IPS DF 6.9 (cell line): Measurements from ENCODE around the gene PDE6A.

Source experiments
- DNase-seq: peaks from one replicate; pipeline ENCODE4 v3.0.0-alpha.2; 2013; ENCODE audit warnings: low read depth, low spot score
- H3K27ac ChIP-seq: one replicate; pipeline ENCODE4 v1.5.1; 2013; ENCODE audit warnings: low read length, control low read depth
- H3K27me3 ChIP-seq: 2 replicates; pipeline ENCODE4 v1.6.1; 2013; ENCODE audit warnings: mild to moderate bottlenecking, low read length; ENCODE audit not compliant: control insufficient read depth, insufficient read depth
- H3K36me3 ChIP-seq: 2 replicates; pipeline ENCODE4 v1.6.1; 2013; ENCODE audit warnings: low read length; ENCODE audit not compliant: control insufficient read depth, insufficient read depth
- H3K4me1 ChIP-seq: 2 replicates; pipeline ENCODE4 v1.6.1; 2013; ENCODE audit warnings: low read length; ENCODE audit not compliant: control insufficient read depth, insufficient read depth
- H3K4me3 ChIP-seq: 2 replicates; pipeline ENCODE4 v1.5.1; 2013; ENCODE audit warnings: mild to moderate bottlenecking, low read length
- H3K9me3 ChIP-seq: 2 replicates; pipeline ENCODE4 v1.6.1; 2013; ENCODE audit warnings: low read length, inconsistent platforms; ENCODE audit not compliant: control insufficient read depth, insufficient read depth
- WGBS: extraction: QIAGEN DNeasy Blood & Tissue Kit; methylation state at CpG from one replicate; pipeline ENCODE4 v1.1.7; 2013; ENCODE audit warnings: mixed read lengths, missing lambda C conversion rate; ENCODE audit not compliant: insufficient read length, insufficient coverage; 5-methylcytosine and 5-hydroxymethylcytosine counted together

Gene PDE6A

GRCh38 chr5:149944666-149945065 lies at the start of gene PDE6A:
Gene PDE6A, minus strand, starts transcription at chr5:149944793. Its CDS starts 120 bp downstream, at chr5:149944673.
- H3K4me1 ChIP-seq, result no peaks in the 10 kb centered on the region
- WGBS, result no CpG with 5 or more reads among the region's 2 CpGs

GRCh38 chr5:149993471-149993870 lies 48.9 kb upstream of the PDE6A start:
- H3K4me3 ChIP-seq, result no peak overlapping the region
- no CpG with 5 or more reads among the region's 3 CpGs for WGBS
- H3K27ac ChIP-seq, result no peak overlapping the region
- no peaks in the 10 kb centered on the region for H3K4me1 ChIP-seq
- no peaks in the 10 kb centered on the region for H3K36me3 ChIP-seq
- H3K27me3 ChIP-seq, result no peaks in the 10 kb centered on the region
- no peak for DNase-seq
- no peaks in the 10 kb centered on the region for H3K9me3 ChIP-seq

More at GRCh38 chr5:149944666-149945065, at the start of gene PDE6A:
- Histone ChIP-seq H3K4me3 (no peak within 1 kb of the TSS), H3K27me3 (no peaks in the 10 kb centered on the region), H3K27ac (no peak within 1 kb of the TSS), H3K9me3 (no peaks in the 10 kb centered on the region), H3K36me3 (no peaks in the 10 kb centered on the region)
- DNase-seq, result no peak

- H3K4me1 ChIP-seq, result no peaks in the 10 kb centered on the region
- peak; percentile 33 for DNase-seq
- no peak overlapping the region for H3K27ac ChIP-seq
- H3K9me3 ChIP-seq, result no peaks in the 10 kb centered on the region
- H3K36me3 ChIP-seq, result no peaks in the 10 kb centered on the region
- no peak overlapping the region for H3K4me3 ChIP-seq
- no CpG with 5 or more reads among the region's 4 CpGs for WGBS
- no peaks in the 10 kb centered on the region for H3K27me3 ChIP-seq
Observed at GRCh38 chr5:149990518-149991376, 46.2 kb upstream of the PDE6A start.

- Histone ChIP-seq H3K4me3 (no peak overlapping the region), H3K27me3 (no peaks in the 10 kb centered on the region), H3K36me3 (no peaks in the 10 kb centered on the region), H3K27ac (no peak overlapping the region), H3K4me1 (no peaks in the 10 kb centered on the region), H3K9me3 (no peaks in the 10 kb centered on the region)
- DNase-seq, result no peak
- no CpG with 5 or more reads among the region's 5 CpGs for WGBS
Observed at GRCh38 chr5:149988126-149988525, 43.5 kb upstream of the PDE6A start.

- no peak for DNase-seq
- peaks cover 3% of the 10 kb centered on the region; the same call in 1 of the 2 replicates for H3K36me3 ChIP-seq
Observed at GRCh38 chr5:149982505-149982904, 37.9 kb upstream of the PDE6A start.

GRCh38 chr5:149981206-149981605 lies 36.6 kb upstream of the PDE6A start:
- no peaks in the 10 kb centered on the region for H3K27me3 ChIP-seq
- H3K27ac ChIP-seq, result no peak overlapping the region
- H3K9me3 ChIP-seq, result no peaks in the 10 kb centered on the region
- no peaks in the 10 kb centered on the region for H3K4me1 ChIP-seq
- WGBS, result no CpG with 5 or more reads among the region's 3 CpGs
- no peak overlapping the region for H3K4me3 ChIP-seq
- no peak for DNase-seq
- peaks cover 3% of the 10 kb centered on the region; the same call in 1 of the 2 replicates for H3K36me3 ChIP-seq

More at GRCh38 chr5:149982505-149982904, 37.9 kb upstream of the PDE6A start:
- Histone ChIP-seq H3K9me3 (no peaks in the 10 kb centered on the region), H3K4me1 (no peaks in the 10 kb centered on the region), H3K4me3 (no peak overlapping the region), H3K27me3 (no peaks in the 10 kb centered on the region), H3K27ac (no peak overlapping the region)

- no CpG with 5 or more reads among the region's 1 CpG for WGBS
- Histone ChIP-seq H3K4me1 (no peaks in the 10 kb centered on the region), H3K27ac (no peak overlapping the region)
Observed at GRCh38 chr5:149979896-149980295, 35.3 kb upstream of the PDE6A start.

GRCh38 chr5:149975409-149975808 lies 30.8 kb upstream of the PDE6A start:
- Histone ChIP-seq H3K4me3 (no peak overlapping the region), H3K27me3 (no peaks in the 10 kb centered on the region), H3K36me3 (peaks cover 3% of the 10 kb centered on the region; the same call in 1 of the 2 replicates), H3K4me1 (no peaks in the 10 kb centered on the region), H3K27ac (no peak overlapping the region), H3K9me3 (no peaks in the 10 kb centered on the region)
- WGBS, result no CpG with 5 or more reads among the region's 2 CpGs
- no peak for DNase-seq

More at GRCh38 chr5:149979896-149980295, 35.3 kb upstream of the PDE6A start:
- H3K4me3 ChIP-seq, result no peak overlapping the region
- no peaks in the 10 kb centered on the region for H3K27me3 ChIP-seq
- H3K36me3 ChIP-seq, result peaks cover 3% of the 10 kb centered on the region; the same call in 1 of the 2 replicates
- no peak for DNase-seq
- H3K9me3 ChIP-seq, result no peaks in the 10 kb centered on the region

- DNase-seq, result no peak
- WGBS, result no CpG with 5 or more reads among the region's 4 CpGs
- H3K36me3 ChIP-seq, result no peaks in the 10 kb centered on the region
- H3K27ac ChIP-seq, result no peak overlapping the region
- H3K4me3 ChIP-seq, result no peak overlapping the region
- no peaks in the 10 kb centered on the region for H3K27me3 ChIP-seq
- H3K9me3 ChIP-seq, result no peaks in the 10 kb centered on the region
- H3K4me1 ChIP-seq, result no peaks in the 10 kb centered on the region
Observed at GRCh38 chr5:149969181-149969930, 24.8 kb upstream of the PDE6A start.

GRCh38 chr5:149966946-149967345 lies 22.4 kb upstream of the PDE6A start:
- no peak overlapping the region for H3K27ac ChIP-seq
- H3K27me3 ChIP-seq, result no peaks in the 10 kb centered on the region
- H3K4me3 ChIP-seq, result no peak overlapping the region
- no peaks in the 10 kb centered on the region for H3K4me1 ChIP-seq
- no peaks in the 10 kb centered on the region for H3K36me3 ChIP-seq
- no peak for DNase-seq
- WGBS, result no CpG with 5 or more reads among the region's 3 CpGs
- no peaks in the 10 kb centered on the region for H3K9me3 ChIP-seq
